GM12891 (cell line): ENCODE results near the gene RASGRF2.

Experiments used
- POLR2A ChIP-seq: IDR thresholded peaks from 2 replicates; pipeline ENCODE4 v1.6.1; 2011; ENCODE audit warnings: low read depth, low read length, control low read depth
- POLR2AphosphoS5 ChIP-seq: IDR thresholded peaks from 2 replicates; pipeline ENCODE4 v1.6.1; 2011; ENCODE audit warnings: low read depth, low read length, control low read depth
- TAF1 ChIP-seq: IDR thresholded peaks from 2 replicates; pipeline ENCODE4 v1.6.1; 2011; ENCODE audit warnings: low read depth, low read length, control low read depth

GRCh38 chr5:81246697-81247096, 286.5 kb downstream of the RASGRF2 start:
- TF ChIP-seq POLR2AphosphoS5 (no peak), POLR2A (no peak), TAF1 (no peak)
